ENCODE measurements around the gene PNCK.
"Not testable (repeated sequence)": the region's sequence is repeated elsewhere in the genome, so short reads cannot be mapped to it uniquely, and the experiment has no call there.

Gene PNCK

GRCh38 chrX:153697924-153698865 lies 24.6 kb upstream of the PNCK start:
- DNase-seq: no peak

GRCh38 chrX:153696986-153697722 lies 23.5 kb upstream of the PNCK start:
- DNase-seq: not testable (repeated sequence)

- not testable (repeated sequence) for DNase-seq
These were observed 22.9 kb upstream of the PNCK start for GRCh38 chrX:153696538-153696937.

- no peak for DNase-seq
These were observed 22.5 kb upstream of the PNCK start for GRCh38 chrX:153696100-153696499.

GRCh38 chrX:153694687-153695270 lies 21.2 kb upstream of the PNCK start:
- DNase-seq: no peak

GRCh38 chrX:153694256-153694655 lies 20.6 kb upstream of the PNCK start:
- DNase-seq: not testable (repeated sequence)

GRCh38 chrX:153693216-153694086 lies 19.8 kb upstream of the PNCK start:
- DNase-seq: no peak

- DNase-seq: no peak
These were observed 19.1 kb upstream of the PNCK start for GRCh38 chrX:153692611-153693156.

GRCh38 chrX:153692003-153692402 lies 18.4 kb upstream of the PNCK start:
- DNase-seq: no peak

GRCh38 chrX:153691032-153691827 lies 17.6 kb upstream of the PNCK start:
- DNase-seq: not testable (repeated sequence)

- no peak for DNase-seq
These were observed 16.9 kb upstream of the PNCK start for GRCh38 chrX:153690466-153690865.

- DNase-seq: no peak
These were observed 16.2 kb upstream of the PNCK start for GRCh38 chrX:153689654-153690465.

GRCh38 chrX:153688911-153689590 lies 15.4 kb upstream of the PNCK start:
- DNase-seq: no peak

GRCh38 chrX:153688506-153688905 lies 14.9 kb upstream of the PNCK start:
- no peak for DNase-seq

GRCh38 chrX:153688071-153688470 lies 14.5 kb upstream of the PNCK start:
- no peak for DNase-seq

- peak; percentile 64 for DNase-seq
These were observed 13.8 kb upstream of the PNCK start, which contains the start of gene SLC6A8 for GRCh38 chrX:153687121-153688039. Gene SLC6A8 (plus strand): TSS chrX:153687926. CDS start chrX:153688575, 649 bp downstream.

- DNase-seq: no peak
These were observed 13.1 kb upstream of the PNCK start for GRCh38 chrX:153686711-153687110.
